Measurements from ENCODE around the gene FAM78A. TPM values are rescaled to one million over a fixed set of nuclear protein-coding genes. Genes with fewer than 3 reads are reported as not detected.

FAM78A gene
- total and polyA plus RNA-seq, 7 donors = 0.60 to 11.9 (median 2.0) TPM

DNA sequence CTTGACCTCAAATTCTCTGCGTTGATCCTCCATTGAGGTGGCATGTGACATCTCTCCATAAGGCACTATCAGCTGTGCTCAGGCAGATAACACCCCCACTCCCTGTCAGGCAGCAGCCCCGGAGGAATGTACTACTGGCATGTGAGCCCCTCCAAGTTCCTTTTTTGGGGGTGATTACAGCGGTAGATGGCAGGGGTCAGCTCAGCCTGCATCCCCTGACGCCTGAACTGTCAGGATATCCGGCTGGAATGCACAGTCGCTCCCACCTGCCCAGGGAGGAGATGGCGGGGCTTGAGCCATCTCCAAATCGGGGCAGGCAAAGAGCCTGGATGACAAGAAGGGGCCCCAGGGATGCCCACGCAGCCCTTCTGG is 40.8 kb downstream of the FAM78A start:
- H3K36me3 ChIP-seq = peaks cover 12 to 50% (median 35%) of the 10 kb centered on the region in 4 donors
- no peak overlapping the region for H3K27ac ChIP-seq
- WGBS, 2 donors = 89 to 91% methylated on average over 9 of the region's 9 CpGs
- H3K4me1 ChIP-seq = peaks cover 0 to 21% (median 14%) of the 10 kb centered on the region in 4 donors
- TF ChIP-seq POLR2AphosphoS5 (IDR thresholded peaks at IDR 0.05) (no peak), POLR2A (IDR thresholded peaks at IDR 0.05) (no peak), CTCF (IDR thresholded peaks at IDR 0.05) (no peak), EP300 (IDR thresholded peaks at IDR 0.05) (no peak)
- peak; percentile 32 for DNase-seq
- intact Hi-C loops (cut with DNase I) = no loop called here
- no peaks in the 10 kb centered on the region for H3K27me3 ChIP-seq
- no peaks in the 10 kb centered on the region for H3K9me3 ChIP-seq
- no peak overlapping the region for H3K4me3 ChIP-seq

DNA sequence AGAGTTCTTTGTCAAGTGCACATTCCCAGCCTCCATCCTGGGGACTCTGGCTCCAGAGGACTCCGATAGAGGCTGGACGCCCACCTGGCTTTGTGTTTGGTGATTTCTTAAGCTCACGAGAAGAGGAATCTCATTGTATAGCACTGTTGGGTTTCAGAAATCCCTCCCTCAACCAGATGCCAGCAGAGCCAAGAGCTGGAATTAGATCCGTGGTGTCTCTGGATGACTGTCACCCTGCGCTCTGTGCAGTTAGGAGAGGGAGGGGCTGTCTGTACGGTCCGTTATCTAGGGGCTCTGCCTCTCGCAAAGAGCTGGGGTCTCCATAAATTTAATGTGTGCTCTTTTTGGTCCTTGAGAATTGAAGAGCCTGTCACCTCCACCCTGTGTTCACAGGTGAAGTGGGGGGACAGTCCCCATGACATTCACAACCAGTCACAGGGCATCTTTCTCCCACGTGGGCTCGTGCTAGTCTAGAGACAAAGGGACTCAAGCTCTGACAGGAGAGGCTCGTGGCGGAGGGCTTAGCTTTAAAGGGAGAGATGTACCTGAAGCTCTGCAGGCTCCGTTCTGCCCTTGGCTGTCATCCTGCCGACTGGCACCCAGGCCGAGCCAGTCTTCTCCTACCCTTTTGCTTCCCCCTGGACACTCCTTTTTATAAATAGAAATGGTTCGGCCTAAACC is 41.4 kb downstream of the FAM78A start:
- peak; percentile 24 for DNase-seq
- Histone ChIP-seq H3K36me3 (peaks cover 12 to 55% (median 38%) of the 10 kb centered on the region in 4 donors), H3K27ac (no peak overlapping the region)

GRCh38 chr9:131233995-131234394 is 42.3 kb downstream of the FAM78A start:
- Histone ChIP-seq H3K27ac (no peak overlapping the region), H3K27me3 (no peaks in the 10 kb centered on the region), H3K4me1 (peaks cover 0 to 19% (median 14%) of the 10 kb centered on the region in 4 donors), H3K36me3 (peaks cover 12 to 63% (median 38%) of the 10 kb centered on the region in 4 donors), H3K9me3 (no peaks in the 10 kb centered on the region), H3K4me3 (no peak overlapping the region)
- intact Hi-C loops (cut with DNase I) = no loop called here
- no peak for DNase-seq
- WGBS, 2 donors = 89 to 91% methylated on average over 9 of the region's 9 CpGs
- TF ChIP-seq POLR2A (IDR thresholded peaks at IDR 0.05) (no peak), POLR2AphosphoS5 (IDR thresholded peaks at IDR 0.05) (no peak), CTCF (IDR thresholded peaks at IDR 0.05) (no peak), EP300 (IDR thresholded peaks at IDR 0.05) (no peak)

More for the DNA sequence above, 41.4 kb downstream of the FAM78A start:
- Histone ChIP-seq H3K9me3 (no peaks in the 10 kb centered on the region), H3K4me3 (no peak overlapping the region), H3K4me1 (peaks cover 0 to 21% (median 14%) of the 10 kb centered on the region in 4 donors), H3K27me3 (no peaks in the 10 kb centered on the region)
- TF ChIP-seq POLR2AphosphoS5 (IDR thresholded peaks at IDR 0.05) (no peak), EP300 (IDR thresholded peaks at IDR 0.05) (no peak), CTCF (IDR thresholded peaks at IDR 0.05) (no peak), POLR2A (IDR thresholded peaks at IDR 0.05) (no peak)
- 89 to 91% methylated on average over 16 of the region's 16 CpGs for WGBS, 2 donors
- intact Hi-C loops (cut with DNase I) = no loop called here

- WGBS, 2 donors = 87 to 91% methylated on average over 11 of the region's 11 CpGs
- no peaks in the 10 kb centered on the region for H3K27me3 ChIP-seq
- H3K4me1 ChIP-seq = peaks cover 0 to 15% (median 10%) of the 10 kb centered on the region in 4 donors
- no peaks in the 10 kb centered on the region for H3K9me3 ChIP-seq
- H3K4me3 ChIP-seq = no peak overlapping the region
- H3K27ac ChIP-seq = no peak overlapping the region
- no peak for DNase-seq
- no peak for TF ChIP-seq POLR2AphosphoS5 (IDR thresholded peaks at IDR 0.05)
- no peak for TF ChIP-seq CTCF (IDR thresholded peaks at IDR 0.05)
- no peak for TF ChIP-seq EP300 (IDR thresholded peaks at IDR 0.05)
- no peak for TF ChIP-seq POLR2A (IDR thresholded peaks at IDR 0.05)
- peaks cover 12 to 67% (median 41%) of the 10 kb centered on the region in 4 donors for H3K36me3 ChIP-seq
- intact Hi-C loops (cut with DNase I) = no loop called here
These were observed 42.8 kb downstream of the FAM78A start for GRCh38 chr9:131233556-131233955.

Measured in sigmoid colon (tissue), 7 donors.